Right ventricle myocardium inferior (tissue), 1 donor: ENCODE results near the gene PKDCC. TPM values are rescaled to one million over a fixed set of nuclear protein-coding genes. Genes with fewer than 3 reads are reported as not detected.
A peak's percentile ranks its signal among the peaks of the same experiment; 100 is the strongest.

Source experiments
- ATAC-seq: fragments of 200-7000 bp; cut with Tn5 transposase; one replicate; pipeline ENCODE4 v1.9.1; 2020; ENCODE audit warnings: mild to moderate bottlenecking, moderate library complexity
- DNase-seq: peaks from one replicate; pipeline ENCODE4 v3.0.0; 2021; ENCODE audit errors: missing footprints
- intact Hi-C: fragments of 100-400 bp; cut with DNase I; formaldehyde crosslinking; loops from one replicate; pipeline ENCODE4 v1.11.0; 2022
- long read RNA-seq: library from polyadenylated mRNA; unstranded; transcript quantifications from one replicate; pipeline ENCODE4 v2.0.0, GENCODE V29; 2021
- total RNA-seq: library from RNA; stranded (reverse); fragmentation: NEBNext Ultra II Directional; extraction: Animal tissue kit (Norgen Biotek cat#: 25700); gene quantifications from one replicate; pipeline ENCODE4 v1.2.1, GENCODE V29; 2021
- donor health status: DM: no; HTN: yes; CAD: no; lungs with severe emphysema.

Gene PKDCC
- 114 TPM for total RNA-seq
- long read RNA-seq, transcript PKDCC-201 (7 exons, 2,502 nt) = major isoform, 70 of 102 reads
- long read RNA-seq, partial matches to known transcripts = 12 of 102 reads
- long read RNA-seq, other reads (novel, unspliced or antisense) = 20 of 102 reads

GRCh38 chr2:42047488-42048298 is at the start of gene PKDCC:
Gene PKDCC (plus strand): TSS chr2:42048021. CDS start chr2:42048200, 179 bp downstream.
- DNase-seq = peak; percentile 93
- peak; percentile 89 for ATAC-seq
- intact Hi-C loops = loop anchor here (5.0 kb wide), 2 partner anchors 35 to 100 kb away; no protein-coding TSS in a partner anchor

GRCh38 chr2:41998186-41999127 is 49.4 kb upstream of the PKDCC start:
- DNase-seq = no peak
- intact Hi-C loops = no loop called here
- ATAC-seq = peak; percentile 81

- intact Hi-C loops = no loop called here
- ATAC-seq = peak; percentile 33
These were observed 48.7 kb upstream of the PKDCC start for GRCh38 chr2:41999128-41999480.

GRCh38 chr2:41999592-42000281 is 48.1 kb upstream of the PKDCC start:
- ATAC-seq = no peak
- intact Hi-C loops = no loop called here
- no peak for DNase-seq

More at GRCh38 chr2:41999128-41999480, 48.7 kb upstream of the PKDCC start:
- no peak for DNase-seq

- intact Hi-C loops = no loop called here
- ATAC-seq (no peak), DNase-seq (no peak)
These were observed 46.1 kb upstream of the PKDCC start for GRCh38 chr2:42001711-42002201.

- ATAC-seq = no peak
- intact Hi-C loops = no loop called here
- DNase-seq = no peak
These were observed 40.3 kb upstream of the PKDCC start for GRCh38 chr2:42007551-42007950.

GRCh38 chr2:42008241-42008921 is 39.4 kb upstream of the PKDCC start:
- ATAC-seq (no peak), DNase-seq (no peak)
- intact Hi-C loops = no loop called here

- DNase-seq (no peak), ATAC-seq (peak; percentile 26)
- intact Hi-C loops = no loop called here
These were observed 37.9 kb upstream of the PKDCC start for GRCh38 chr2:42009657-42010580.

GRCh38 chr2:42010743-42011298 is 37.0 kb upstream of the PKDCC start:
- ATAC-seq (no peak), DNase-seq (no peak)
- intact Hi-C loops = no loop called here

- intact Hi-C loops = no loop called here
- ATAC-seq (no peak), DNase-seq (no peak)
These were observed 35.7 kb upstream of the PKDCC start for GRCh38 chr2:42012137-42012536.

- DNase-seq = no peak
- intact Hi-C loops = no loop called here
- ATAC-seq = no peak
These were observed 35.2 kb upstream of the PKDCC start for GRCh38 chr2:42012651-42013050.

GRCh38 chr2:42013409-42013808 is 34.4 kb upstream of the PKDCC start:
- DNase-seq (no peak), ATAC-seq (no peak)
- intact Hi-C loops = no loop called here

GRCh38 chr2:42021464-42021863 is 26.4 kb upstream of the PKDCC start:
- DNase-seq = no peak
- peak; percentile 61 for ATAC-seq
- intact Hi-C loops = no loop called here

- intact Hi-C loops = no loop called here
- ATAC-seq (peak; percentile 81), DNase-seq (no peak)
These were observed 22.7 kb upstream of the PKDCC start for GRCh38 chr2:42025151-42025582.

GRCh38 chr2:42026272-42026671 is 21.5 kb upstream of the PKDCC start:
- ATAC-seq (no peak), DNase-seq (no peak)
- intact Hi-C loops = no loop called here

GRCh38 chr2:42028571-42029148 is 19.2 kb upstream of the PKDCC start:
- ATAC-seq = no peak
- DNase-seq = no peak
- intact Hi-C loops = no loop called here

- no peak for ATAC-seq
These were observed 18.6 kb upstream of the PKDCC start for GRCh38 chr2:42029171-42029570.

More at GRCh38 chr2:42029171-42029570, 18.6 kb upstream of the PKDCC start:
- intact Hi-C loops = no loop called here
- DNase-seq = no peak
